ENCODE measurements around the gene ZBTB34. TPM values are rescaled to one million over a fixed set of nuclear protein-coding genes. Genes with fewer than 3 reads are reported as not detected.

The ZBTB34 gene
- polyA plus RNA-seq, 3 donors: 3.2 to 15.3 (median 3.6) TPM

- Histone ChIP-seq H3K27me3 (ENCODE audit: control insufficient read depth in 2 of 2, insufficient read depth in 2 of 2, low read length in 2 of 2) (no peaks in the 10 kb centered on the region), H3K9me3 (replicated peaks in 1 of 2; ENCODE audit: control insufficient read depth in 1 of 2, insufficient read depth in 1 of 2, low read length in 2 of 2) (no peaks in the 10 kb centered on the region), H3K36me3 (replicated peaks in 1 of 2; ENCODE audit: control insufficient read depth in 1 of 2, insufficient read depth in 2 of 2, low read length in 2 of 2) (peaks cover 12 to 16% of the 10 kb centered on the region in 2 donors), H3K4me3 (replicated peaks in 1 of 3; ENCODE audit: low read depth in 2 of 3, low read length in 3 of 3) (no peak overlapping the region), H3K27ac (ENCODE audit: low read depth in 1 of 2, low read length in 2 of 2) (no peak overlapping the region), H2AFZ (ENCODE audit: insufficient read depth, low read depth, low read length, poor library complexity, severe bottlenecking) (no peak overlapping the region), H4K20me1 (ENCODE audit: insufficient read depth, low read length) (peaks cover 7% of the 10 kb centered on the region), H3K4me1 (ENCODE audit: control insufficient read depth in 1 of 2, insufficient read depth in 2 of 2, low read length in 2 of 2) (peaks cover 0 to 3% of the 10 kb centered on the region in 2 donors), H3K79me2 (ENCODE audit: insufficient read depth, low read length) (peaks cover 2% of the 10 kb centered on the region), H3K9ac (ENCODE audit: insufficient read depth, low read length, poor library complexity, severe bottlenecking) (no peak overlapping the region), H3K4me2 (replicated peaks; ENCODE audit: extremely low read depth, low read length, poor library complexity, severe bottlenecking) (no peak overlapping the region)
- WGBS (ENCODE audit: insufficient coverage): 50% methylated on average over 2 of the region's 10 CpGs
- H3K4me3 Mint-ChIP-seq: no peak overlapping the region
- intact Hi-C loops (cut with micrococcal nuclease): no loop called here
- peaks cover 2 to 4% (median 3%) of the 10 kb centered on the region in 3 donors for H3K27me3 Mint-ChIP-seq (ENCODE audit: low read depth in 3 of 3)
- peaks cover 11% of the 10 kb centered on the region for H3K4me1 Mint-ChIP-seq
- peak in 1 of 3 donors; percentile 29 for DNase-seq
- H3K36me3 Mint-ChIP-seq: peaks cover 13 to 16% of the 10 kb centered on the region in 2 donors
- peaks cover 0 to 1% (median 0%) of the 10 kb centered on the region in 7 donors for H3K9me3 Mint-ChIP-seq
- H3K27ac Mint-ChIP-seq: peak overlapping the region in 2 of 7 donors; percentile 30 to 40
- TF ChIP-seq CTCF (IDR thresholded peaks at IDR 0.05): no peak
These were observed 17.3 kb upstream of the ZBTB34 start for GRCh38 chr9:126842977-126843799.

GRCh38 chr9:126844085-126844484, 16.4 kb upstream of the ZBTB34 start:
- Histone ChIP-seq H3K4me3 (replicated peaks in 1 of 3; ENCODE audit: low read depth in 2 of 3, low read length in 3 of 3) (no peak overlapping the region), H3K4me2 (replicated peaks; ENCODE audit: extremely low read depth, low read length, poor library complexity, severe bottlenecking) (no peak overlapping the region), H3K4me1 (ENCODE audit: control insufficient read depth in 1 of 2, insufficient read depth in 2 of 2, low read length in 2 of 2) (peaks cover under 1 to 3% of the 10 kb centered on the region in 2 donors), H3K9me3 (replicated peaks in 1 of 2; ENCODE audit: control insufficient read depth in 1 of 2, insufficient read depth in 1 of 2, low read length in 2 of 2) (no peaks in the 10 kb centered on the region), H3K27me3 (ENCODE audit: control insufficient read depth in 2 of 2, insufficient read depth in 2 of 2, low read length in 2 of 2) (no peaks in the 10 kb centered on the region), H3K79me2 (ENCODE audit: insufficient read depth, low read length) (no peaks in the 10 kb centered on the region), H4K20me1 (ENCODE audit: insufficient read depth, low read length) (no peaks in the 10 kb centered on the region), H3K27ac (ENCODE audit: low read depth in 1 of 2, low read length in 2 of 2) (no peak overlapping the region), H3K9ac (ENCODE audit: insufficient read depth, low read length, poor library complexity, severe bottlenecking) (no peak overlapping the region), H3K36me3 (replicated peaks in 1 of 2; ENCODE audit: control insufficient read depth in 1 of 2, insufficient read depth in 2 of 2, low read length in 2 of 2) (peaks cover 3 to 7% of the 10 kb centered on the region in 2 donors), H2AFZ (ENCODE audit: insufficient read depth, low read depth, low read length, poor library complexity, severe bottlenecking) (no peak overlapping the region)
- Mint-ChIP-seq H3K4me3 (no peak overlapping the region), H3K27me3 (ENCODE audit: low read depth in 3 of 3) (peaks cover 2 to 4% (median 3%) of the 10 kb centered on the region in 3 donors), H3K9me3 (peaks cover 0 to 1% (median 0%) of the 10 kb centered on the region in 7 donors), H3K4me1 (peaks cover 13% of the 10 kb centered on the region), H3K36me3 (peaks cover 4 to 7% of the 10 kb centered on the region in 2 donors), H3K27ac (no peak overlapping the region)
- intact Hi-C loops (cut with micrococcal nuclease): no loop called here
- no peak for DNase-seq
- TF ChIP-seq CTCF (IDR thresholded peaks at IDR 0.05): no peak
- 64% methylated on average over 5 of the region's 5 CpGs for WGBS (ENCODE audit: insufficient coverage)
